GM12872 (cell line): Measurements from ENCODE around the gene DNPH1.

ENCODE experiments used
- CTCF ChIP-seq: IDR thresholded peaks from 3 replicates; pipeline ENCODE4 v1.5.1; 2011; ENCODE audit warnings: low read depth, mild to moderate bottlenecking, low read length, moderate library complexity; ENCODE audit not compliant: insufficient read depth

Gene DNPH1

GRCh38 chr6:43240950-43241349 lies 11.7 kb upstream of the DNPH1 start:
- TF ChIP-seq CTCF = no peak

DNA sequence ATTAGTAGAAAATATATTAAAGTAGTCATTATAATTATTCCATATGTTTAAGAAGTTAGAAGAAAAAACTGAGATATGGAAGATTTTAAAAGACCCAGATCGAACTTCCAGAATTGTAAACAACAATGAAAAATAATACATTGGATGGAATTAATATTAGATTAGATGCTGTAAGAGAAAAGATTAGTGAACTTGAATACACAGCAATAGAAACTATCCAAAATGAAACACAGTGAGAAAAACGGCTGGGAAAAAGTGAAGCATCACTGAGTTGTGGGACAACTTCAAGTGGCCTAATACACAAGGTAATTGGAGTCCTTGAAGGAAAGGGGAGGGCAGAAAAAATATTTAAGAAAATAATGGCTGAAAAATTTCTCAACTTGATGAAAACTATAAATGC lies 9.8 kb upstream of the DNPH1 start:
- TF ChIP-seq CTCF = no peak

GRCh38 chr6:43235841-43236240 lies 6.6 kb upstream of the DNPH1 start:
- no peak for TF ChIP-seq CTCF

DNA sequence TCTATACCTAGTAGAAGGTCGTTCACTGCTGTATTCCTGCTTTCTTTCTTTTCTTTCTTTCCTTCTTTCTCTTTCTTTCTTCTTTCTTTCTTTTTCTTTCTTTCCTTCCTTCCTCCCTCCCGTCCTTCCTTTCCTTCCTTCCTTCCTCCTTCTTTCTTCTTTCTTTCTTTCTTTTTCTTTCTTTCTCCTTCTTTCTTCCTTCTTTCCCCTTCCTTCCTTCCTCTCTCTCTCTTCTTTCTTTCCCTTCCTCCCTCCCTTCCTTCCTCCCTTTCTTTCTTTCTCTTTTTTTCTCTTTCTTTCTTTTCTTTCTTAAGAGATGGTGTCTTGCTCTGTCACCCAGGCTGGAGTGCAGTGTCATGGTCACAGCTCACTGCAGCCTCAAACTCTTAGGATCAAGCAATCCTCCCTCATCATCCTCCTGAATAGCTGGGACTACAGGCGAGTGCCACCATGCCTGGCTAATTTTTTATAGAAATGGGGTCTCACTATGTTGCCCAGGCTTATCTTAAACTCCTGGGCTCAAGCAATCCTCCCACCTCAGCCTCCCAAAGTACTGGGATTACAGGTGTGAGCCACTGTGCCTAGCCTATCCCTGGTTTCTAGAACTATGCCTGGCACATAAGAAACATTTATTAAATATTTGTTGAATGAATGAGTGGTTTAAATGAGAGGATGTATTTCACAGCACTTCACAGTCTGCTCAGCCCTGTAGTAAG lies 2.6 kb upstream of the DNPH1 start:
- TF ChIP-seq CTCF = no peak

DNA sequence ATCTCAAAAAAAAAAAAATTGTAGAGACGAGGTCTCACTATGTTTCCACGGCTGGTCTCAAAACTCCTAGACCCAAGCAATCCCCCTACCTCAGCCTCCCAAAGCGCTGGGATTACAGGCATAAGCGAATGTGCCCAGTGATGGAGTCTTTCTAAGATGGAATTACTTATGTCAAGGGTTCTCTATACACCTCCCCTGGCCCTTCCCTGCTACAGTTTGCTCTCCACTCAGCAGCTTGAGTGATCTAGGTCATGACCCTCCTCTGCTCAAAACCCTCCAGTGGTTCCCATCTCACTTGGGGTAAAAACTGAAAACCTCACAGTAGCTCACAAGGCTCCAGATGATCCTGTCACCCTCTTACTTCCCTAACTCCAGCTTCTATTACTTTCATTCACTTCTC lies 1.8 kb upstream of the DNPH1 start:
- TF ChIP-seq CTCF = no peak

DNA sequence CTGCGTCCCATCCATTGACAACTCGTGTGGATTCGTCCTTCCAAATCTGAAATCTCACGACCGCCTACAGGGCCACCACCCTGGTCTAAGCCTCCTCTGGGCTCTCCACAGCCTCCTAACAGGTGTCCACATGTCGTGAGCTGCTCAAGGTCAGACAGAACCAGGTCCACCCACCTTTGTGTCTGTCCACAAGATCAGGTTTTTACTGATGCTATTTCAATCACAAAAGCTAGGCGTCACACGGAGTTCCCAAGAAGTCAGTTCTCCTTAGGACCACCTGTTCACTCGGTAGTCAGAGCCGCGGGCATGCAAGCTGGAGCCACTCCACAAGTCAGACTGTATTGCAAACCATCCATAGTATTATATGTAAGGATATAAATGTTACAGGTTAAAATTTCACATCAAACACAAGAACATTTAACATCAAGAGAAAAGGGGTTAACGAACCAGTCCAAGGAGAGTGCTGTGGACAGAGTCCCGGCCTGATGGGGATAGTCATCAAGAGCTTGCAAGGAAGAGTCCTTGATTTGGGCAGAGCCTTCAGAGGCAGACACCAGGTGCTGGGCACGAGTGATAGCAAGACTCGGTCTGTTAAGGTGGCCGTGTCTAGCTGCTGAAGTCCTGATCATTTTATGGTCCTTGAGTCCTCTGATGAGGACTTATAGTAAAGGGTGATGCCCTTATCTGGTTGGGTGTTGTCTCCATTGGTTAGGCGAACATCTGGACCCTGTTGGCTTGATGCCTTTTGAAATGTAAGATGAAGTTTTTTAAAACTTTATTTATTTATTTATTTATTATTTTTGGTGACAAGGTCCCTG lies 731 bp upstream of the DNPH1 start:
- TF ChIP-seq CTCF = no peak

GRCh38 chr6:43226192-43226851 lies 3.0 kb downstream of the DNPH1 start:
- TF ChIP-seq CTCF = no peak
